Fibroblast of upper back skin (primary cell): Measurements from ENCODE around the gene ZBTB22.
A peak's percentile ranks its signal among the peaks of the same experiment; 100 is the strongest.
"Not testable (repeated sequence)": the region's sequence is repeated elsewhere in the genome, so short reads cannot be mapped to it uniquely, and the experiment has no call there.

Experiments used
- DNase-seq: peaks from one replicate; pipeline ENCODE4 v3.0.0-alpha.2; 2013

ZBTB22 gene

GRCh38 chr6:33277663-33278391 lies 39.7 kb downstream of the ZBTB22 start:
- DNase-seq, result peak; percentile 22

DNA sequence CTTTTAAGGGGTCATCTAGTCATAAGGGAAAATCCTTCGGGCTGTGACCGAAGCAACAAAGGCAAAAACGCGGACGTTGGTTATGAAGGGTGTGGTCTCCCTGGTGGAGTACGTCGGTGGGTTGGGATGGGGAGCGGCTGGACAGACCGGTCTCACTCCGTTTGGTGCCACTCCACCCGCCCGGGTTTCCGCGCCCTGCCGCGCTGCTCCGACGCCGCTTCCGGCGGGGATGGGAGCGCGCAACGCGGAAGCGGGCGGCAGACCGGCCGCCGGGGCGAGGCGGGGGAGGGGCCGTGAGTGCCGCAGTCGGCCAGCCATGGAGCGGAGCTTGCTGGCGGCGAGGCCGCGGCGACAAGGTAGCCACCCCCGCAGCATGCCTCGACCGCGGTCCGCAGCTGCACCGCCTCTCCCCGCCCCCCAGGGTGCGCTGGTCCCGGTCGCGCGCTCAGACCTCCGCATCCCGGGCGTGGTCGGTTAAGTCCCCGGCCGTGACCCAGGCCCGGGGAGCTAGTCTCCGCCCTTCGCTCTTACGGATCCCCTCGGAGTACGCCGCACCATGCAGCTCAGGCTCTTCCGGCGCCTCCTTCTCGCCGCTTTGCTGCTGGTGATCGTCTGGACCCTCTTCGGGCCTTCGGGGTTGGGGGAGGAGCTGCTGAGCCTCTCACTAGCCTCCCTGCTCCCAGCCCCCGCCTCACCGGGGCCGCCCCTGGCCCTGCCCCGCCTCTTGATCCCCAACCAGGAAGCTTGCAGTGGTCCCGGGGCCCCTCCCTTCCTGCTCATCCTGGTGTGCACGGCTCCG lies 40.5 kb downstream of the ZBTB22 start, which contains the start of gene B3GALT4:
Gene B3GALT4, plus strand, starts transcription at position 260 of the 799 bp plus-strand sequence. Its CDS starts 297 bp downstream, at position 557.
- DNase-seq, result peak; percentile 66

DNA sequence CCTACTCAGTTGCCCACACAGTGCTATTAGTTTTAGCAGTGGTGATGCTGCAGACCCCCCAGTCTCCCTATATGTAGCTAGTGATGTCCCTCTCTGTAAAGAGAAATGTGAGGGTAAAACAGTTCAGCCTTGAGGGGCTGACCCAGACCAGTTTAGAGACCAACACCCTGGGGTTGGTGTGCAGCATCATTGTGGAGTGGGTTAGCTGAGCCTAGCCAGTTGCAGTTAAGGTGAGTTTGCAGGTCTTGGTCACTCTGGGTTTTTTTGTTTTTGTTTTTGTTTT lies 41.0 kb downstream of the ZBTB22 start:
- DNase-seq, result no peak

- not testable (repeated sequence) for DNase-seq
These were observed 41.6 kb downstream of the ZBTB22 start for GRCh38 chr6:33275795-33276580.

- DNase-seq, result no peak
These were observed 43.3 kb downstream of the ZBTB22 start for GRCh38 chr6:33273924-33274902.

GRCh38 chr6:33273129-33273923 lies 44.2 kb downstream of the ZBTB22 start:
- no peak for DNase-seq

DNA sequence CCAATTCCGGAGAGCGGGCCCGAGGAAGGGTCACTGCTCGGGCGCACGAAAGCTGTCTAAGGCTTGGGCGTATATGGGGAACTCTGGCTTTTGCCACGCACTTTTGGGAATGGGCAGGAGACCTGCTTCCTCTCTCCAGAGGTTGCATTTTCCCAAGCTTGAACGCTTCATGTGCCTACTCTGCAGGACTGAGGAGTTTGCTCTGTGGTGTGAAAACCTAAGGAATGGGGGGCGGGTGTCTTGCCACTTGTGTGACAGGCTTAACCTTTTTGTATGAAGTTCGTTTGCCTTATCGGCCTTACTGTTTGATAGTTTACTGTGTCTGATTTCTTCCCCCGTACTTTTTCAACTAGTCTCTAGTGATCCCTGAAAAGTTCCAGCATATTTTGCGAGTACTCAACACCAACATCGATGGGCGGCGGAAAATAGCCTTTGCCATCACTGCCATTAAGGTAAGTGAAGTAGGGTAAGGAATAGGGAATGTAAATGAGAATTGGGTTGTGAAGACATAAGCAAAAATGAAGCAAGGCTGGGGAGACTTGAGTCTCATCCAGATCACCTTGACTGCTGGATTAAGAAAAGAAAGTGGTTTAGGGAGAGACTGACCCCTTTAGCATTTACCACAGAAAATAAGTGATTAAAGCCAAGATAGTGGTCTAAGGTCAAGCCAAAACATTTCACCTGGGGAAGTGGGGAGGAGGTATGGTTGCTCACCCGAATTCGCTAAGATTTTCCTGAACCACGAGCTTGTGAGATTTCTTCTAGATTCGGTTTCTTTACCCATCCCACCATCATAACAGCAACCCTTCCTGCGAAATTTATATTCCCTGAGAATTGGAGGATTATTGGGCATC lies 45.0 kb downstream of the ZBTB22 start:
- DNase-seq, result no peak

DNA sequence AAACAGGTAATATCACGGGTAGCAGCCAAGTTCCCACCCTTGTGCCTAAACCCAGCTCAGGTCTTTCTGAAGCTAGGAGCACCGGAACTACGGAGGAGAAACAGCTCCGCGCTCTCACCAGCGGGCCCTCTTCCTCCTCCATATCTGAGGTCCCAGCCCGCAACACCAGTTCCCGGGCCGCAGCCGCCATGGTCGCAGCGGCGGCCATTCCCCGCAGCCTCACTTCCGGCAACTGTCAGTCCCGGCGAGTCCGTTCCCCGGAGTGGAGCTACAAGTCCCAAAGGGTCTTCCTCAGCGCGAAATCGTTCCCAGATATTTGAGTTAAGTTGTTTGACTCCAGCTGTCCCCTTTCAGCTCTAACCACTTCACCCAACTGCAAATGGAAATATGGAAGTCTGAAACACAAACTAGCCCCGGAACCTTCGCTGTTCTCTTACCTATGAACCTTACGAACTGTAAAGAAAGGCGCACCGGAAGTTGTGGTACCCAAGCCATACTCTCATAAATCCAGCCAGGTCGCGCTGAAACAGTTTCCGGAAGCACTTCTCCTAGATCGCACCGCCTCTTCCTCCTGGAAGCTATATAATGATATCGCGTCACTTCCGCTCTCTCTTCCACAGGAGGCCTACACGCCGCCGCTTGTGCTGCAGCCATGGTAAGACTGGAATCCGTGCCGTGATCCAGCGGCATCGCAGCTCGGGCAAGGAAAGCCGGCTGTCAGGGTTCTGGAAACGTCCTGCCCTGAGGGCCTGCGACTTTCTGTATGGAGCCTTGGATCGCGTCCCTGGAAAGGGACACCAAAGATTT lies 45.9 kb downstream of the ZBTB22 start, which contains the start of the genes RPS18 and VPS52:
Gene RPS18, plus strand, starts transcription at position 608 of the 807 bp plus-strand sequence. Its CDS starts 45 bp downstream, at position 653.
Gene VPS52, minus strand, starts transcription at position 409 of the 807 bp plus-strand sequence. Its CDS starts 201 bp downstream, at position 208.
- peak; percentile 99 for DNase-seq

- DNase-seq, result no peak
These were observed 46.5 kb downstream of the ZBTB22 start for GRCh38 chr6:33271117-33271467.
